Activated CD8-positive, alpha-beta memory T cell treated with anti-CD3 and anti-CD28 coated beads, Interleukin-2, amount 50 U/mL, for 24 hours (primary cell): Measurements from ENCODE around the gene TSPO2.

ENCODE experiments used
- DNase-seq: peaks from one replicate; pipeline ENCODE4 v3.0.0-alpha.2; 2020; ENCODE audit errors: extremely low read depth

Gene TSPO2

GRCh38 chr6:41027799-41028560 is 14.3 kb upstream of the TSPO2 start:
- no peak for DNase-seq

GRCh38 chr6:41028561-41029412 is 13.5 kb upstream of the TSPO2 start:
- DNase-seq = no peak

GRCh38 chr6:41032830-41033229 is 9.4 kb upstream of the TSPO2 start:
- no peak for DNase-seq

GRCh38 chr6:41033776-41034175 is 8.5 kb upstream of the TSPO2 start:
- DNase-seq = no peak

- no peak for DNase-seq
Measured at GRCh38 chr6:41036186-41036585, 6.1 kb upstream of the TSPO2 start.

- no peak for DNase-seq
Measured at GRCh38 chr6:41036601-41037000, 5.7 kb upstream of the TSPO2 start.

GRCh38 chr6:41037107-41037900 is 5.0 kb upstream of the TSPO2 start:
- DNase-seq = no peak

- no peak for DNase-seq
Measured at GRCh38 chr6:41038205-41038604, 4.1 kb upstream of the TSPO2 start.

GRCh38 chr6:41039060-41039998 is 2.9 kb upstream of the TSPO2 start, which contains the start of gene UNC5CL:
Gene UNC5CL, minus strand, starts transcription at chr6:41039221. Its CDS starts 4,147 bp downstream, at chr6:41035074.
- DNase-seq = no peak

GRCh38 chr6:41040101-41040939 is 1.9 kb upstream of the TSPO2 start:
- DNase-seq = no peak

- no peak for DNase-seq
Measured at GRCh38 chr6:41040940-41041536, 1.2 kb upstream of the TSPO2 start.

- DNase-seq = no peak
Measured at GRCh38 chr6:41043151-41043550, 884 bp downstream of the TSPO2 start.

- DNase-seq = no peak
Measured at GRCh38 chr6:41045664-41046063, 3.4 kb downstream of the TSPO2 start.

- DNase-seq = no peak
Measured at GRCh38 chr6:41046084-41046483, 3.8 kb downstream of the TSPO2 start.

GRCh38 chr6:41047306-41047705 is 5.0 kb downstream of the TSPO2 start:
- DNase-seq = no peak

- DNase-seq = no peak
Measured at GRCh38 chr6:41047745-41048732, 5.8 kb downstream of the TSPO2 start.

GRCh38 chr6:41049521-41049920 is 7.3 kb downstream of the TSPO2 start:
- DNase-seq = no peak

GRCh38 chr6:41049955-41050354 is 7.7 kb downstream of the TSPO2 start:
- no peak for DNase-seq
